Measurements from ENCODE around the gene TOMM40L.

The TOMM40L gene

GRCh38 chr1:161196521-161197451 is 29.1 kb upstream of the TOMM40L start:
- Histone ChIP-seq H3K27me3 (ENCODE audit: control insufficient read depth, insufficient read depth, low read length) (no peaks in the 10 kb centered on the region), H3K4me2 (ENCODE audit: low read length) (no peak overlapping the region), H3K4me3 (ENCODE audit: low read depth, low read length) (no peak overlapping the region), H2AFZ (no peak overlapping the region), H3K4me1 (peaks cover under 1% of the 10 kb centered on the region), H3K36me3 (ENCODE audit: control insufficient read depth, insufficient read depth, low read length) (no peaks in the 10 kb centered on the region), H3K27ac (peak overlapping the region; percentile 98), H3K9me3 (ENCODE audit: control insufficient read depth, low read length) (no peaks in the 10 kb centered on the region), H3K9ac (no peak overlapping the region), H3K79me2 (no peaks in the 10 kb centered on the region)
- no peak for TF ChIP-seq CTCF (IDR thresholded peaks at IDR 0.05)

- no peak for TF ChIP-seq CTCF (IDR thresholded peaks at IDR 0.05)
- Histone ChIP-seq H3K4me2 (ENCODE audit: low read length) (peak overlapping the region; percentile 17), H3K27ac (peak overlapping the region; percentile 98), H3K4me1 (peaks cover 2% of the 10 kb centered on the region), H3K4me3 (ENCODE audit: low read depth, low read length) (no peak overlapping the region), H3K36me3 (ENCODE audit: control insufficient read depth, insufficient read depth, low read length) (no peaks in the 10 kb centered on the region), H3K27me3 (ENCODE audit: control insufficient read depth, insufficient read depth, low read length) (no peaks in the 10 kb centered on the region), H3K79me2 (peaks cover 2% of the 10 kb centered on the region), H3K9me3 (ENCODE audit: control insufficient read depth, low read length) (no peaks in the 10 kb centered on the region), H3K9ac (no peak overlapping the region), H2AFZ (no peak overlapping the region)
Observed at GRCh38 chr1:161197560-161198193, 28.2 kb upstream of the TOMM40L start.

GRCh38 chr1:161198194-161198896 is 27.5 kb upstream of the TOMM40L start:
- peaks cover 4% of the 10 kb centered on the region for H3K4me1 ChIP-seq
- peak overlapping the region; percentile 17 for H3K4me2 ChIP-seq (ENCODE audit: low read length)
- H3K9me3 ChIP-seq (ENCODE audit: control insufficient read depth, low read length), result no peaks in the 10 kb centered on the region
- peaks cover 9% of the 10 kb centered on the region for H3K79me2 ChIP-seq
- no peaks in the 10 kb centered on the region for H3K27me3 ChIP-seq (ENCODE audit: control insufficient read depth, insufficient read depth, low read length)
- no peak overlapping the region for H3K9ac ChIP-seq
- H3K27ac ChIP-seq, result peak overlapping the region; percentile 98
- H3K36me3 ChIP-seq (ENCODE audit: control insufficient read depth, insufficient read depth, low read length), result no peaks in the 10 kb centered on the region
- peak overlapping the region; percentile 23 for H3K4me3 ChIP-seq (ENCODE audit: low read depth, low read length)
- peak overlapping the region; percentile 34 for H2AFZ ChIP-seq
- no peak for TF ChIP-seq CTCF (IDR thresholded peaks at IDR 0.05)

- no peak for TF ChIP-seq CTCF (IDR thresholded peaks at IDR 0.05)
- H3K79me2 ChIP-seq, result peaks cover 11% of the 10 kb centered on the region
Observed at GRCh38 chr1:161198897-161199431, 26.9 kb upstream of the TOMM40L start, which contains the start of gene ADAMTS4. Gene ADAMTS4, minus strand, starts transcription at chr1:161199054. Its CDS starts 427 bp downstream, at chr1:161198627.

More at GRCh38 chr1:161198897-161199431, 26.9 kb upstream of the TOMM40L start, which contains the start of gene ADAMTS4:
- no peak within 1 kb of the TSS for H3K9ac ChIP-seq
- peak within 1 kb of the TSS; percentile 98 for H3K27ac ChIP-seq
- H3K36me3 ChIP-seq (ENCODE audit: control insufficient read depth, insufficient read depth, low read length), result no peaks in the 10 kb centered on the region
- peak within 1 kb of the TSS; percentile 23 for H3K4me3 ChIP-seq (ENCODE audit: low read depth, low read length)
- peak within 1 kb of the TSS; percentile 17 for H3K4me2 ChIP-seq (ENCODE audit: low read length)
- H2AFZ ChIP-seq, result peak within 1 kb of the TSS; percentile 34
- H3K4me1 ChIP-seq, result peaks cover 4% of the 10 kb centered on the region
- no peaks in the 10 kb centered on the region for H3K9me3 ChIP-seq (ENCODE audit: control insufficient read depth, low read length)
- no peaks in the 10 kb centered on the region for H3K27me3 ChIP-seq (ENCODE audit: control insufficient read depth, insufficient read depth, low read length)
